Osteocyte (in vitro differentiated cells): Measurements from ENCODE around the gene FNDC3B. TPM values are rescaled to one million over a fixed set of nuclear protein-coding genes. Genes with fewer than 3 reads are reported as not detected.

Experiments used
- DNase-seq: peaks from one replicate; pipeline ENCODE4 v3.0.0; 2021; ENCODE audit warnings: mixed read lengths; ENCODE audit not compliant: unreplicated experiment; ENCODE audit errors: extremely low spot score
- H3K27ac Mint-ChIP-seq: one replicate; pipeline ENCODE4 v1.8.0; 2021; ENCODE audit warnings: mild to moderate bottlenecking, mixed read lengths; ENCODE audit not compliant: unreplicated experiment
- H3K27me3 Mint-ChIP-seq: one replicate; pipeline ENCODE4 v1.8.0; 2021; ENCODE audit warnings: mixed read lengths; ENCODE audit not compliant: unreplicated experiment
- H3K36me3 Mint-ChIP-seq: one replicate; pipeline ENCODE4 v1.8.0; 2021; ENCODE audit warnings: mixed read lengths; ENCODE audit not compliant: unreplicated experiment
- H3K4me1 Mint-ChIP-seq: one replicate; pipeline ENCODE4 v1.8.0; 2021; ENCODE audit warnings: mixed read lengths; ENCODE audit not compliant: unreplicated experiment
- H3K4me3 Mint-ChIP-seq: one replicate; pipeline ENCODE4 v1.8.0; 2021; ENCODE audit warnings: mild to moderate bottlenecking, moderate library complexity, mixed read lengths; ENCODE audit not compliant: unreplicated experiment
- H3K9me3 Mint-ChIP-seq: one replicate; pipeline ENCODE4 v1.8.0; 2021; ENCODE audit warnings: mixed read lengths; ENCODE audit not compliant: unreplicated experiment
- CTCF ChIP-seq: fragments of 200-600 bp; sonication (generic); IDR thresholded peaks from 2 replicates; pipeline ENCODE4 v1.5.0; 2021; ENCODE audit warnings: antibody characterized with exemption, mild to moderate bottlenecking, moderate library complexity
- total RNA-seq: library from RNA; stranded (reverse); gene quantifications from 2 replicates; pipeline ENCODE4 v1.2.1, GENCODE V29; 2021

The FNDC3B gene
- total RNA-seq, 1 donor from 2014 or later = 240 TPM

DNA sequence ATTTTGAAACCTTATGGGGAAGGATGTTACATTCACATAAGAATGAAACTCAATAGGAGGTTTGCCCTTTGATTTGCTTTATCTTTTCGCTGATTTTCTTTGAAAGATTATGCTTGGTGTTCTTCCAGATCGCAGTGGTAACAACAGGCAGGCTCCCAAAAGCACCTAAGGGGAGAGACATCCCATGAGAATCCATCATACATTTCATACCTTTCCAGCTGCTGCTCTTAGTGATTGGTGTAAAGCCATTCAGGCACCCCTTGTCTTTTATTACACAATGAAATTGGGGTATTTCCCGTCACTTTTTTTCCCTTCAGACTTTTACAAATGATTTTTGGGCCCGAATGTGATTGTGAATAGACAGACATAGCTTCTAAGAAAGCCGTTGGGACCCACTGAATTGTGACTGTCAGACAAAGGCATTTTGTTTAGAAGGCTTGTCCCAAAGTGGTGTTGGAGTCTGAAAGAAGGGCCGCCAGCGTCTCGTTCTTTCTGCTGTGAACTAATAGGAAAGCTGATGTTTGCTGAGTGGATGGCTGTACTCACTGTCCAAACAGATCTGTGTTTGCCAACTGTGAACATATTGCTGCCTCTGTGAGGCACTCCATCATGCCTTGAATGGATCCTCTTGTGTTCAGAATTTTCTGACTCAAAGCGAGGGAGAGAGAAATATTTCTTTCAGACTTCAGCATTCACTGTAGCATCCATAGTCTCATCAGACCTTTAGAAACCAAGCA is 164.3 kb downstream of the FNDC3B start:
- Mint-ChIP-seq H3K4me3 (no peak overlapping the region), H3K27ac (peak overlapping the region; percentile 91), H3K4me1 (peaks cover 62% of the 10 kb centered on the region), H3K36me3 (peaks cover 16% of the 10 kb centered on the region), H3K9me3 (no peaks in the 10 kb centered on the region), H3K27me3 (no peaks in the 10 kb centered on the region)
- no peak for TF ChIP-seq CTCF
- DNase-seq = no peak

- H3K27ac Mint-ChIP-seq = peak overlapping the region; percentile 64
- DNase-seq = no peak
- no peaks in the 10 kb centered on the region for H3K9me3 Mint-ChIP-seq
- peaks cover 14% of the 10 kb centered on the region for H3K36me3 Mint-ChIP-seq
- H3K27me3 Mint-ChIP-seq = no peaks in the 10 kb centered on the region
- TF ChIP-seq CTCF = no peak
- no peak overlapping the region for H3K4me3 Mint-ChIP-seq
- peaks cover 68% of the 10 kb centered on the region for H3K4me1 Mint-ChIP-seq
These were observed 165.3 kb downstream of the FNDC3B start for GRCh38 chr3:172204716-172205115.

- H3K4me3 Mint-ChIP-seq = no peak overlapping the region
- H3K4me1 Mint-ChIP-seq = peaks cover 56% of the 10 kb centered on the region
- peak overlapping the region; percentile 54 for H3K27ac Mint-ChIP-seq
- DNase-seq = no peak
- no peaks in the 10 kb centered on the region for H3K9me3 Mint-ChIP-seq
- peaks cover 25% of the 10 kb centered on the region for H3K36me3 Mint-ChIP-seq
- H3K27me3 Mint-ChIP-seq = no peaks in the 10 kb centered on the region
- no peak for TF ChIP-seq CTCF
These were observed 169.4 kb downstream of the FNDC3B start for GRCh38 chr3:172208586-172209332.

DNA sequence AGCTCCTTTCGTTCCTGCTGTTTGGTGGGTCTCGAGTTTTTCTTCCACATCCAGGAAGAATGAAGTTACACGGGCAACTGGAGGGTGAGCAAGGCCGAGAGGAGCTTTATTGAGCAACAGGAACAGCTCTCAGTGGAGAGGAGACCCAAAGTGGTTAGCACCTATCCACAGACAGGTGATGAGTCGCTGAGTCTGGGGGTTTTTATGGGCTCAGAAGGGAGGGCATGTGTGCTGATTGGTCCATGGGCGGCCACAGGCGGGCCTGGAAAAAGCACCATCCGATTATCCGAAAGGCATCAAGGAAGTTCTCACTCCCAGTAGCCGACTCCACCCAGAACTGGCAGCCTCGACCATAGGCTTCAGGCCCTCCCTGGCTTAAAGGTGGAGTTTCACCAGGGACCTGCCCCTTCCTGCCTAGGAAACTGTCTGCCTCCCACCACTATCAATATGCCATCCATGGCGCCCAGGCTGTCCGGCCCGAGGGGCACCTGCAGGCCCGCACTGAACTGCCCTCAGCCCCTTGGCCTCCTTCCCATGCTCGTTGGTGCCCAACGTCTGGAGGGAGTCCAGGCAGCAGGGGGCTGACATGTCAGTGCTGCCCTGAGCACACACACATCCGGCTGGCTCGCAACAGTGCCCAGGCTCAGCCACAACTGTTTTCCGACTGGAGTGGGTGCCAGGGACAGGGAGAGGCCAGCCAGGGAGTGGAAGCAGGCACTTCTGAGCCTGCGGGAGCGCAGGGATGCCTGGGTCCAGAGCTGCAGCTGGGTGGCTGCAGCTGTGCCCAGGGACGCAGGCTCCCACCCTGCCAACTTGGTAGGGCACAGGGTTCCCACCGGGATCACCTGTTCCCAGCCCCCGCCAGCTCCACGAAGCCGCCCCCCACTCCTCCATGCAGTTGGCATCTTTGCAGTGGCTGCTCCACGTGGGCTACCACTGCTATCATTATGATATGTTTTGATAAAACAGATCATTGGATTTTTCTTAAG is 170.2 kb downstream of the FNDC3B start:
- no peak for TF ChIP-seq CTCF
- Mint-ChIP-seq H3K36me3 (peaks cover 28% of the 10 kb centered on the region), H3K9me3 (no peaks in the 10 kb centered on the region), H3K27ac (peak overlapping the region; percentile 71), H3K4me3 (no peak overlapping the region), H3K4me1 (peaks cover 50% of the 10 kb centered on the region), H3K27me3 (no peaks in the 10 kb centered on the region)
- DNase-seq = no peak
